ENCODE results near the gene MTHFD1.

MTHFD1 gene

GRCh38 chr14:64407329-64407728, 19.2 kb downstream of the MTHFD1 start:
- DNase-seq (ENCODE audit: low read depth): no peak

- no peak for DNase-seq (ENCODE audit: low read depth)
These were observed 21.2 kb downstream of the MTHFD1 start for GRCh38 chr14:64409126-64409920.

- DNase-seq (ENCODE audit: low read depth): no peak
These were observed 22.1 kb downstream of the MTHFD1 start for GRCh38 chr14:64410084-64410774.

DNA sequence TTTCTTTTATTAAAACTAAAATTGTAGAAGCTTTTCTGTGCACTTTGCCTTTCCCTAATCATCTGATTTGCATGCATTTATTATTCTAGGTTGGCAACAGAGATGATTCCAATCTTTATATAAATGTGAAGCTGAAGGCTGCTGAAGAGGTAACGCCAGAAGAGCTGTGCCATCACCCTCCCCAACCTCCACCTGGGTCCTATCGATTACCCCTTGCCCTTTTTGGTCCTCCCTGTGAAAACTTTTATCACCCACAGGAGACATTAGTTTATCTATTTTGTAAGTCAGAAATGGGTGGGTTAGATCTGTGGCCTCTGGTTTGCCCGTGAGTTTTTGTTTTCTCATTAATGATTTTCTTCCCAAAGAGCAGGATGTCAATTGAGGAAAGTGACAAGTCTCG, 22.8 kb downstream of the MTHFD1 start:
- no peak for DNase-seq (ENCODE audit: low read depth)

DNA sequence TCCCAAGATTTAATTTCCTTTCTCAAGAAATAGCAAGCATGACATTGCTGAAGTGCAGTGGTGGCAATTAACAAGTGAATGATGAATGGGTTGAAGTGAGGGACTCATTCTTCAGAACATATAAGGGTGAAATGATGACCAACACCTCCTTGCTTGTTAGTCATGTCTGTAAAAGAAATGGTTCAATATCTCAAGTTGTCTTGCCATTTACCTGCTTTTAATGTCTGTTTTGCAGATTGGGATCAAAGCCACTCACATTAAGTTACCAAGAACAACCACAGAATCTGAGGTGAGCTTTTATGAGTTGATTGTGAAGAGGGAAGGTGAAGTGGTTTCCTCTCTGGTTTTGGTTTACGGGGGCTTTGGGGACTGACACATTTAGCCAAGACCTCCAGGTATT, 24.1 kb downstream of the MTHFD1 start:
- no peak for DNase-seq (ENCODE audit: low read depth)

DNA sequence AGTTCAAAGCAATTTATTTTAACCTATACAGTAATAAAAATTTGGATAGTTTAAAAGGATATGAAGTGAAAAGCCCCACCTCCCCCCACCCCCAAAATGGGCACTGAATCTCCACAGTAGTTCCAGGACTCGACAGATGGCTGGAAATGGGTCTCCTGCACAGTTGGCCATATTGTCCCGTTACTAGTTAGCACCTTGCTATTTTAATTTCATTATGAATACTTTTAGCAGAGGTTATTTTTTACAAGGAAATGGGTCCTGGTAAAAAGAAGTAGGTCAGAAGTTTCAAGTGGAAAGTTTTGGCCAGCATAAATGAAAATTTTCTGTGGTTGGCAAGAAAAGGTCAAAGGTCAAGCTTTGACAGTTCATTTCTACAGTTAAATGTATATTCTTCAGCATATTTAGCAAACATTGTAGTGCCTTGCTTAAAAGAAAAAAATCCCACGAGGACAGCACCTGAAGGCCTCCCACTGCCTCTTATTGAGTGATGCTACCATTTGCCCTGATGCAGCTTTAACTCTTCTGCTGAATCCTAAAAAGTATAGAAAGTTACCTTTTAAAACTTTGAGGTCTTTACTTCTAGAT, 28.3 kb downstream of the MTHFD1 start:
- no peak for DNase-seq (ENCODE audit: low read depth)

DNA sequence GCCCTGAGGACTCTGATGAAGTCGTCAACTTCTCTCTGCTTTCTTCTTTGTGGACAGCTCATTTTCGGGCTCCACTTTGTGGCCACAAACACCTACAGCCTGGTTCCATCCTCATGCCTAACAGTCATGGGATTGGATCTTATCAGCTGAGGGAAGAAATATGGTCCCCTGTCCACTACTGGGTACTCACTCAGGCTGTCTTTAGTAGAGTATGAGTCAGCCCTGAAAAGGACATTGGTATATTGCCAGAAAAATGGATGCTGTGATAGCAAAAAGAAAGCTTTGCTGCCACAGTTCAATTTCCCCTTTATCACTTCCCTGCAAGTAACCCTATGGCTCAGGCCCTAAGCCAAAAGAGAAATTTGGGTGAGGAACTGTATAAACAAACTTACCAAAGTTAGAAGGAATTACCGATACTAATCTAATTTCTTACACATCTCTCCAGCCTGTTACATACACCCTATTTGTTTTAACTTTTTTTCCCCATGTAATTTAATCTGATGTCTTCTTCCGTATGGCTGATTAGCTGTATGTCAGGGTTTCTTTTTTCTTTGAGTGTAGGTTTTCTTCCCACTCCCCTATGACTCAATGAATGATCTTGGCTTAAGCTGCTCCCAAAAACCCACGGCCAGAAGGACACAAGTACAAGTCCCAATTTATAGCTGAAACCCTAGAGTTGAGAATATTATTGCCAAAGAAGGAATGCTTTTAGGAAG, 29.1 kb downstream of the MTHFD1 start:
- DNase-seq (ENCODE audit: low read depth): no peak

- DNase-seq (ENCODE audit: low read depth): no peak
These were observed 29.6 kb downstream of the MTHFD1 start for GRCh38 chr14:64417771-64418125.

- DNase-seq (ENCODE audit: low read depth): no peak
These were observed 30.9 kb downstream of the MTHFD1 start for GRCh38 chr14:64419003-64419402.

DNA sequence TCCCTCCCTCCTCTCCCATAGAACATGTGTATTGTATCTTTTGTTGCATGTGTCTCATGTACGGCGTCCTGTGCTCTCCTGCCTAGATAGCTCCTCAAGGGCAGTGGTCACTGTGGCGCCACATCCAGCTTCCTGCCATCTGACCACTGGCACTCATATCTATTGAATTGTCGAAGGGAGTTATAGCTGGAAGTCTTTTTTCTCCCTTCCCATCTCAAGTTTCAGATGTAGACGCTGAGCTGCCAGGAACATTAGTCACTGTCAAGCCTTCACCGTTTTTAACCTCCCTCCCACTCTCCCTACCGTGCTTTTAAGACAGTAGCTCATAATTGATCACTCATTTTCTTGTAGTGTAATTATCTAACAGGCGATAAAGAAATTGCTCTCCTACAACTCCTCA, 33.0 kb downstream of the MTHFD1 start:
- no peak for DNase-seq (ENCODE audit: low read depth)

DNA sequence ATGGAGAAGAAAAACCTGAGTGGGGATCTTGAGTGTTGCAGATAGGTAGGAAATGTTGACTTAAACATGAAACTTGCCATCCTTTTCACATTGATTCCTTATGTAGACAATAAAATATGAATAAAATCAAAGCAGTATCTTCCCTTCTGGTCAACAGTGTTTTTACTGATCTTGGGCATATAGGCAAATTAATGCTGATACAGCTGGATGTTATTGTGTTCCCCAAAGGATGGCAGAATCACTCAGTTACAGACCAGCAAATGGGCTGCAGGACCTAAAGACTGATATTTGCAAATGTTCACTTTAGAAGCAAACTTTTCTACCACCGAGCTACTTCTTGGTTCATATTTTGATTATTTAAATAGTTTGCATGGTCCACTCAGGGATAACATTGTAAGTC, 33.9 kb downstream of the MTHFD1 start:
- DNase-seq (ENCODE audit: low read depth): no peak

DNA sequence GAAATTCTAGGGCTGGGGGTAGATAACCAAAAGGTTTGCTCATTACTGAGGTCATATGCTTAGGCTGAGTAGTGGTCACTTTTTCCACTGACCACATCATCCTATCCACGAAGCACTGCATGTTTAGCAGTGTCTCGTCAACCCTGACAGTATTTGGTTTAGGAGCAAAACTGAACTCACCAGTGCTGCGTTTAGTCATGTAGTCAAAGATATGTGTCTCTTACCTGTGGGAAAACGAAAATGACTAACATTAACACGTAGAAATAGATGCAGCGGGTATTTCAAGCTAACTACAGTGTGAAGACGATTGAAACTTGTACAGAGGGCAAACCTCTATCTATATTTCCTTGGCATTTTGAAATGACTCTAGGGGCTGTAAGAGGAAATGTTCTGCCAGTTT, 34.6 kb downstream of the MTHFD1 start:
- DNase-seq (ENCODE audit: low read depth): no peak

GRCh38 chr14:64423987-64424386, 35.8 kb downstream of the MTHFD1 start:
- DNase-seq (ENCODE audit: low read depth): no peak

DNA sequence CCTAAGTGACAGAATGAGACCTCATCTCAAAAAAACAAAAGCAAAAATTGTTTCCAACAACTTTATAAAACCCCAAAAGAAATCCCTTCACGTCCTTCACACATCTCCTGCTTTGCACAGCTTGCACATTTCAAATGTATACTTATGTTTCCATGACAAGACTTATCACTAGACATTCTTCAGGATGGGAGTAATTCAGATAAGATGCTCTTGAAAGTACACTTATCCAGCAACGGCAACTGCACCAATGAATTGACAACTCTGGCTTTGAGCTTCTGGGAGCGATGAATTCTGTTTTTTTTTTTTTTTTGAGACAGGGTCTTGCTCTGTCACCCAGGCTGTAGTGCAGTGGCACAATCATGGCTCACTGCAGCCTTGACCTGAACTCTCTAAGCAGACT, 46.4 kb downstream of the MTHFD1 start:
- DNase-seq (ENCODE audit: low read depth): no peak

- DNase-seq (ENCODE audit: low read depth): peak; percentile 87
These were observed 50.2 kb downstream of the MTHFD1 start for GRCh38 chr14:64438181-64438841.

GRCh38 chr14:64439141-64439540, 51.0 kb downstream of the MTHFD1 start:
- DNase-seq (ENCODE audit: low read depth): no peak

GRCh38 chr14:64440494-64440893, 52.3 kb downstream of the MTHFD1 start:
- DNase-seq (ENCODE audit: low read depth): peak; percentile 58

DNA sequence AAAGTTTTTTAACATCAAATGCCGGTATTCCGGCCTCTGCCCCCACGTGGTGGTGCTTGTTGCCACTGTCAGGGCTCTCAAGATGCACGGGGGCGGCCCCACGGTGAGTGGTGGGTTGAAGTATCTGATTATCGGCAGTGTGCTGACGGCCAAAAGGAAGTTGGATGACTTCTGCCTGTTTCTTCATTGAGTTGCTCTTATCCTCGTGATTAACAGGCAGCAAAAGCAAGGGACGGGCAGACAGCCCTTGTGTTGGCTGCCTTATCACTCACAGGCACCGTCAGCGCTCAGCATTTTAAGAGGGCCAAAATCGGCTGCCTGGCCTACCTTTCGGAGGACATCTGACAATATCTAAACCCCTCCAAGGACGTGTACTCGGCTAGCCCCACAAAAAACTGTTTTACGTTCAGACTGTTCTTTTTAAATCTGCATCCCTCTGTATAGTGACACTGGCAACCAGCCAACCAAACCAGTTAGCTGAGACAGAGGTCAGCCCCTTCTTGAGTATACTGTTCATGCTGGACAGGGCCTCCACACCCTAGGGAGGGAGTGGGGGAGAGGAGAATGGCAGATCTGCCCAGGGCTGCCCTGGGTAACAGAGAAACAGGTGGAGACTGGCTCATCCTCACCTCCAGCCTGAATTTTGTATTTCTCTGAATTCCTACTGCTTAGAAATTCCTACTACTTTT, 54.3 kb downstream of the MTHFD1 start:
- no peak for DNase-seq (ENCODE audit: low read depth)

DNA sequence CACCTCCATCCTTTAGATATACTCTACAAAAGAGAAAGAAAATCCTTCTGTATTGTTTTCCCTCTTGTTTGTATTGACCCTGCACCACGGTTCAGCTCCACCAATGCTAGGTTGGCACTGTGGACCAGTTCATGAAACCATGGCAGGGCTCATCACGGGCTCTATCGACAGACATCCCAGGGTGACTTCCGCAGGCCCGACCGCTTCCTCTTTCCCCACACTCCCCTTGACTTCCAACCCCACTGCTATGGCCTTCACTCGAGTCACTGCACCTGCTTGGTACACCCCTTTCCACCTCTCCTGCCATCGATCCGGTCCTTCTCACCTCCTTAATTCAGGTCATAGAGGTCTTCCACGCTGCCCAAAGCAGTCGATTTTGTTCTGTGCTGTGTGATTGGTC, 56.0 kb downstream of the MTHFD1 start:
- DNase-seq (ENCODE audit: low read depth): no peak

- no peak for DNase-seq (ENCODE audit: low read depth)
These were observed 57.1 kb downstream of the MTHFD1 start for GRCh38 chr14:64444984-64445845.

All from GM04503 (cell line).